ENCODE data around the gene TIGD4.

Gene TIGD4

GRCh38 chr4:152719801-152720556, 59.6 kb downstream of the TIGD4 start:
- DNase-seq: no peak
